H1 (cell line): ENCODE measurements around the gene NR1H2. TPM values are rescaled to one million over a fixed set of nuclear protein-coding genes. Genes with fewer than 3 reads are reported as not detected.

Experiments used
- CTCF ChIA-PET: fragments of 300-600 bp; sonication (Branson Sonifier 250); formaldehyde crosslinking; loops from one replicate; lab custom pipeline; 2021; ENCODE audit not compliant: partially characterized antibody; lab: Charles Lee
- POLR2A ChIA-PET: fragments of 300-600 bp; sonication (Branson Sonifier 250); formaldehyde crosslinking; loops from one replicate; lab custom pipeline; 2021; ENCODE audit warnings: inconsistent platforms; ENCODE audit not compliant: partially characterized antibody; lab: Charles Lee
- DNase-seq, 2 experiments: peaks; one replicate each; pipeline versions ENCODE4 v3.0.0 to v3.0.0-alpha.2; 2010 to 2022; ENCODE audit warnings: low spot score in 2 of 2, low read depth in 1 of 2, mixed read lengths in 1 of 2
- FAIRE-seq: peaks from 2 replicates; lab custom pipeline; 2011; peaks lifted over from hg19 to GRCh38; lab: Jason Lieb, UNC
- H2AFZ ChIP-seq: 2 replicates; pipeline ENCODE4 v1.8.1; 2012; ENCODE audit warnings: low read length, inconsistent platforms
- H2AK5ac ChIP-seq: 2 replicates; pipeline ENCODE4 v1.6.1; 2013; ENCODE audit warnings: low read depth, low read length
- H2BK120ac ChIP-seq: replicated peaks from 2 replicates; pipeline ENCODE3; 2013; ENCODE audit warnings: low read depth, low read length, inconsistent platforms
- H2BK12ac ChIP-seq: 2 replicates; pipeline ENCODE4 v1.6.1; 2013; ENCODE audit warnings: low read depth, low read length
- H2BK15ac ChIP-seq: 2 replicates; pipeline ENCODE4 v1.6.1; 2013; ENCODE audit warnings: low read length
- H2BK20ac ChIP-seq: 2 replicates; pipeline ENCODE4 v1.6.1; 2013; ENCODE audit warnings: low read length
- H2BK5ac ChIP-seq: 2 replicates; pipeline ENCODE4 v1.6.1; 2013; ENCODE audit warnings: low read depth, low read length
- H3K14ac ChIP-seq: 2 replicates; pipeline ENCODE4 v1.6.1; 2013; ENCODE audit warnings: inconsistent platforms; ENCODE audit not compliant: insufficient read length
- H3K18ac ChIP-seq: 2 replicates; pipeline ENCODE4 v1.6.1; 2013; ENCODE audit warnings: low read length; ENCODE audit errors: extremely low read depth
- H3K23ac ChIP-seq: 2 replicates; pipeline ENCODE4 v1.6.1; 2013; ENCODE audit warnings: inconsistent platforms; ENCODE audit not compliant: insufficient read length
- H3K23me2 ChIP-seq: 2 replicates; pipeline ENCODE4 v1.6.1; 2013; ENCODE audit warnings: low read depth, low read length
- H3K27ac ChIP-seq: 2 replicates; pipeline ENCODE4 v1.6.1; 2011; ENCODE audit warnings: low read depth, low read length, inconsistent platforms
- H3K27me3 ChIP-seq, 4 experiments: replicated peaks in 1 of 4; 1 replicate in 1 of 4; 2 replicates in 3 of 4; pipeline versions ENCODE4 v1.6.1 to v1.8.1; 2011 to 2013; ENCODE audit warnings: low read length in 3 of 4, mild to moderate bottlenecking in 3 of 4, inconsistent platforms in 2 of 4, mixed read lengths in 2 of 4, moderate library complexity in 1 of 4; ENCODE audit not compliant: control insufficient read depth in 3 of 4, insufficient read depth in 3 of 4; ENCODE audit errors: extremely low read depth in 1 of 4
- H3K36me3 ChIP-seq, 4 experiments: 2 replicates each; pipeline versions ENCODE4 v1.6.1 to v1.8.1; 2011 to 2013; ENCODE audit warnings: mild to moderate bottlenecking in 4 of 4, low read length in 3 of 4, moderate library complexity in 2 of 4, control low read depth in 1 of 4, inconsistent platforms in 1 of 4; ENCODE audit not compliant: insufficient read depth in 4 of 4, control insufficient read depth in 2 of 4
- H3K4ac ChIP-seq: replicated peaks from 2 replicates; pipeline ENCODE3; 2013; ENCODE audit warnings: low read length, low read depth, mixed read lengths, inconsistent platforms; ENCODE audit not compliant: insufficient read length
- H3K4me1 ChIP-seq, 4 experiments: replicated peaks in 1 of 4; 1 replicate in 1 of 4; 2 replicates in 3 of 4; pipeline versions ENCODE4 v1.6.1 to v1.8.1; 2011 to 2013; ENCODE audit warnings: low read length in 3 of 4, inconsistent platforms in 2 of 4, mixed read lengths in 1 of 4; ENCODE audit not compliant: insufficient read depth in 4 of 4, control insufficient read depth in 3 of 4
- H3K4me2 ChIP-seq, 2 experiments: 2 replicates each; pipeline versions ENCODE4 v1.6.1 to v1.8.1; 2011 to 2013; ENCODE audit warnings: low read depth in 2 of 2, low read length in 2 of 2, control low read depth in 1 of 2, inconsistent platforms in 1 of 2, mild to moderate bottlenecking in 1 of 2; ENCODE audit not compliant: insufficient read depth in 1 of 2
- H3K4me3 ChIP-seq, 4 experiments: fragments of 200-600, 300-600 bp in 1 of 4; sonication (generic), shearing (Covaris generic), sonication (Bioruptor Twin) in 1 of 4; 2 replicates each; pipeline versions ENCODE4 v1.5.1 to v1.8.1; 2011 to 2016; ENCODE audit warnings: low read length in 4 of 4, low read depth in 3 of 4, control low read depth in 2 of 4, inconsistent platforms in 2 of 4, mild to moderate bottlenecking in 2 of 4, mixed read lengths in 1 of 4, moderate library complexity in 1 of 4; ENCODE audit not compliant: insufficient read depth in 2 of 4; ENCODE audit errors: extremely low read depth in 1 of 4
- H3K56ac ChIP-seq: replicated peaks from 2 replicates; pipeline ENCODE3; 2013; ENCODE audit warnings: low read depth, mild to moderate bottlenecking, mixed read lengths, low read length, inconsistent platforms; ENCODE audit not compliant: insufficient read length
- H3K79me1 ChIP-seq: 2 replicates; pipeline ENCODE4 v1.6.1; 2013; ENCODE audit warnings: low read depth, low read length, control low read depth
- H3K79me2 ChIP-seq, 2 experiments: 2 replicates each; pipeline versions ENCODE4 v1.6.1 to v1.8.1; 2012 to 2013; ENCODE audit warnings: low read length in 2 of 2, mild to moderate bottlenecking in 2 of 2, inconsistent platforms in 1 of 2; ENCODE audit not compliant: insufficient read depth in 2 of 2, control insufficient read depth in 1 of 2
- H3K9ac ChIP-seq, 4 experiments: replicated peaks in 1 of 4; 1 replicate in 1 of 4; 2 replicates in 3 of 4; pipeline versions ENCODE4 v1.6.1 to v1.8.1; 2011 to 2013; ENCODE audit warnings: low read depth in 3 of 4, low read length in 3 of 4, control low read depth in 2 of 4, mild to moderate bottlenecking in 2 of 4, moderate library complexity in 2 of 4, inconsistent platforms in 1 of 4; ENCODE audit errors: extremely low read depth in 1 of 4
- H3K9me3 ChIP-seq, 2 experiments: 2 replicates each; pipeline versions ENCODE4 v1.6.1 to v1.8.1; 2012 to 2013; ENCODE audit warnings: mild to moderate bottlenecking in 2 of 2, moderate library complexity in 2 of 2, control low read depth in 1 of 2, inconsistent platforms in 1 of 2, low read depth in 1 of 2, low read length in 1 of 2, mixed read lengths in 1 of 2; ENCODE audit not compliant: insufficient read depth in 2 of 2
- H4K20me1 ChIP-seq, 2 experiments: replicated peaks in 1 of 2; 2 replicates each; pipeline versions ENCODE3 to v1.8.1; 2011 to 2013; ENCODE audit warnings: inconsistent platforms in 2 of 2, low read length in 2 of 2, mild to moderate bottlenecking in 1 of 2; ENCODE audit not compliant: insufficient read depth in 2 of 2, control insufficient read depth in 1 of 2
- H4K5ac ChIP-seq: 2 replicates; pipeline ENCODE4 v1.6.1; 2013; ENCODE audit warnings: low read length, low read depth, mixed read lengths, inconsistent platforms; ENCODE audit not compliant: insufficient read length
- H4K8ac ChIP-seq: 2 replicates; pipeline ENCODE4 v1.8.0; 2013; ENCODE audit warnings: mild to moderate bottlenecking, moderate library complexity, low read length, inconsistent platforms; ENCODE audit not compliant: insufficient read depth; ENCODE audit errors: extremely low read depth
- H4K91ac ChIP-seq: replicated peaks from 2 replicates; pipeline ENCODE3; 2013; ENCODE audit warnings: low read length, mixed read lengths, inconsistent platforms; ENCODE audit not compliant: insufficient read length
- CBX8 ChIP-seq: fragments of 300-800, 300-1000 bp; sonication (generic); IDR thresholded peaks from 2 replicates; pipeline ENCODE4 v1.7.1; 2016; ENCODE audit warnings: low read depth, low read length, borderline replicate concordance
- CHD1 ChIP-seq: IDR thresholded peaks from 2 replicates; pipeline ENCODE4 v1.6.1; 2012; ENCODE audit warnings: low read depth, low read length, improper control_type of control experiment
- E2F6 ChIP-seq: IDR thresholded peaks from 2 replicates; pipeline ENCODE4 v1.6.1; 2012; ENCODE audit warnings: inconsistent platforms
- HDAC2 ChIP-seq, 2 experiments: fragments of 300-600 bp in 1 of 2; sonication (generic) in 1 of 2; IDR thresholded peaks; 2 replicates each; pipeline ENCODE4 v1.6.1; 2011 to 2012; ENCODE audit warnings: low read depth in 2 of 2, low read length in 2 of 2, mild to moderate bottlenecking in 2 of 2, moderate library complexity in 2 of 2, borderline replicate concordance in 1 of 2, inconsistent platforms in 1 of 2
- POLR2A ChIP-seq, 2 experiments: IDR thresholded peaks; 1 replicate in 1 of 2; 2 replicates in 1 of 2; pipeline ENCODE4 v1.6.1; 2011; ENCODE audit warnings: low read depth in 2 of 2, low read length in 2 of 2, mild to moderate bottlenecking in 2 of 2; ENCODE audit errors: control extremely low read depth in 1 of 2
- WGBS, 2 experiments: shearing (Covaris generic) in 1 of 2; methylation state at CpG; one replicate each; pipeline versions ENCODE4 v1.1.6 to v1.1.7; 2013 to 2015; ENCODE audit warnings: low lambda C conversion rate in 2 of 2, mixed read lengths in 2 of 2, inconsistent platforms in 1 of 2, low coverage in 1 of 2, missing lambda C conversion rate in 1 of 2; ENCODE audit not compliant: insufficient replicate concordance in 2 of 2, insufficient coverage in 1 of 2, insufficient read length in 1 of 2; ENCODE audit errors: extremely low coverage in 1 of 2, missing lambda C conversion rate in 1 of 2; 5-methylcytosine and 5-hydroxymethylcytosine counted together
- polyA plus RNA-seq, 7 experiments: library from polyadenylated mRNA; depleted of rRNA in 3 of 7; stranded (reverse) in 5 of 7; unstranded in 2 of 7; fragments of >200 nt in 5 of 7; fragments of 200-250 nt in 2 of 7; gene quantifications; 1 replicate in 5 of 7; 2 replicates in 1 of 7; 4 replicates in 1 of 7; pipeline versions ENCODE4 v1.2.1 to v1.2.3, GENCODE V29; 2011 to 2013; ENCODE audit warnings: missing spikeins in 2 of 7, mixed read lengths in 2 of 7
- total RNA-seq: library from RNA; stranded (reverse); fragmentation: NEBNext Ultra II Directional; extraction: Animal tissue kit (Norgen Biotek cat#: 25700); gene quantifications from 2 replicates; pipeline ENCODE4 v1.2.1, GENCODE V29; 2021

Gene NR1H2
- total and polyA plus RNA-seq, 2 of the 8 experiments (the other 6 are each of a cell fraction or from before 2014, with no cell fraction given), result 40.3 to 47.5 TPM

- TF ChIP-seq POLR2A (IDR thresholded peaks at IDR 0.05; ENCODE audit: control extremely low read depth in 1 of 2, low read depth in 2 of 2, low read length in 2 of 2) (no peak), E2F6 (no peak), CHD1 (no peak), CBX8 (no peak), HDAC2 (IDR thresholded peaks at IDR 0.05; ENCODE audit: borderline replicate concordance in 1 of 2, low read depth in 2 of 2, low read length in 2 of 2) (no peak)
- no peak overlapping the region for H2BK5ac ChIP-seq
- H3K18ac ChIP-seq, result no peak overlapping the region
- H3K23me2 ChIP-seq, result no peaks in the 10 kb centered on the region
- no peak overlapping the region for H3K14ac ChIP-seq
- H4K91ac ChIP-seq, result no peak overlapping the region
- peaks cover 0 to 35% of the 10 kb centered on the region in 2 experiments; a peak in 3 of 4 replicates for H3K79me2 ChIP-seq
- no peak overlapping the region for H2BK15ac ChIP-seq
- no peak overlapping the region; the same call in 1 of the 2 replicates for H4K8ac ChIP-seq
- H2BK120ac ChIP-seq, result no peak overlapping the region
- no peak overlapping the region for H3K23ac ChIP-seq
- no peak for FAIRE-seq
- no peak overlapping the region for H3K27ac ChIP-seq
- no peak overlapping the region for H3K4me2 ChIP-seq
- no peak for DNase-seq
- H3K56ac ChIP-seq, result no peak overlapping the region
- CTCF ChIA-PET, result interaction anchor here (0.8 to 1.0 kb wide), 2 partner anchors 18 to 51 kb away, joined by 3 read pairs; no protein-coding TSS in a partner anchor
- no peak overlapping the region for H2BK20ac ChIP-seq
- H3K27me3 ChIP-seq, result no peaks in the 10 kb centered on the region
- H2BK12ac ChIP-seq, result no peak overlapping the region
- no peak overlapping the region for H3K9ac ChIP-seq
- no peak overlapping the region for H2AK5ac ChIP-seq
- H3K36me3 ChIP-seq, result peaks cover 2 to 25% (median 10%) of the 10 kb centered on the region in 4 experiments; a peak in 6 of 8 replicates
- peaks cover 4 to 14% of the 10 kb centered on the region in 2 experiments; a peak in 2 of 4 replicates for H3K9me3 ChIP-seq
- 92% methylated on average over 9 of the region's 9 CpGs; no CpG with 5 or more reads in 1 of the 2 experiments for WGBS, 2 experiments
- no peak overlapping the region for H2AFZ ChIP-seq
- POLR2A ChIA-PET, result interaction anchor here (0.6 to 2.3 kb wide), 4 partner anchors 10 to 401 kb away, joined by 3 to 11 read pairs (median 3); partner anchors contain the start of gene POLD1
- H3K79me1 ChIP-seq, result peaks cover 6% of the 10 kb centered on the region
- H4K20me1 ChIP-seq, result peaks cover 0 to 2% of the 10 kb centered on the region in 2 experiments
- no peak overlapping the region for H4K5ac ChIP-seq
- no peak overlapping the region for H3K4ac ChIP-seq
- no peaks in the 10 kb centered on the region for H3K4me1 ChIP-seq
- no peak overlapping the region for H3K4me3 ChIP-seq
Measured at GRCh38 chr19:50394017-50394416, 17.8 kb downstream of the NR1H2 start.
